Measurements from ENCODE around the gene LGR5. TPM values are rescaled to one million over a fixed set of nuclear protein-coding genes. Genes with fewer than 3 reads are reported as not detected.

The LGR5 gene
- total and polyA plus RNA-seq, 2 of the 13 experiments (the other 11 are each of a cell fraction or from before 2014, with no cell fraction given), result 37.0 to 121 TPM

DNA sequence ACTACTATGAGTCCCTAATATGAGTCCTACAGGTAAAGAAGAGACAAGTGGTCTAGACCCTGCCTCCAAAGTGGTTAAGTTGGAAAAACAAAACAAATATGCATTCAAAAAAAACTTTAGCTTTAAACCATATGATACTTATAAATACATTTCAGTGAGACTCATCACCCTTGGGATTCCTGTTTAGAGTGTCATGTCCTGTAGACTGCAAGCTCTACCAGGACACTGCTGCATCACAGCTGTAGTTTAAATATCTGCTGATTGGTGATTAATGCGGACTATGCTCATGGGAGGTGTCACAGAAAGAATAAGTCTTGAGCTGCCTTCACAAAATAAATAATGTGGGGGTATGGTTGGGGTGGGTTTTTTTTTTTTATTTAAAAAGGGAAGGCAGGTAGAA lies 8.8 kb upstream of the LGR5 start:
- H3K79me2 ChIP-seq (ENCODE audit: insufficient read depth, low read length), result no peaks in the 10 kb centered on the region
- TF ChIP-seq RFX1 (IDR thresholded peaks at IDR 0.05), result no peak
- no peak for TF ChIP-seq SP1 (IDR thresholded peaks at IDR 0.05)
- TF ChIP-seq SP1 (CRISPR knock-in tag; IDR thresholded peaks at IDR 0.05), result no peak
- TF ChIP-seq NR3C1 (CRISPR knock-in tag; IDR thresholded peaks at IDR 0.05), result no peak
- TF ChIP-seq RORA (CRISPR knock-in tag; IDR thresholded peaks at IDR 0.05), result no peak
- no peak for TF ChIP-seq ZNF274 (CRISPR knock-in tag; IDR thresholded peaks at IDR 0.05)
- H3K9ac ChIP-seq (ENCODE audit: insufficient read depth, low read depth, low read length), result no peak overlapping the region
- H3K4me2 ChIP-seq (ENCODE audit: low read depth, low read length), result no peak overlapping the region
- no peak overlapping the region for H3K27ac ChIP-seq (ENCODE audit: extremely low read length, insufficient read depth, low read length)
- H3K4me1 ChIP-seq (ENCODE audit: insufficient read depth, low read length), result peaks cover 16% of the 10 kb centered on the region; the same call in 1 of the 2 replicates
- intact Hi-C loops (cut with micrococcal nuclease; ENCODE audit: unreplicated experiment) (loop anchor here (10.0 kb wide), 1 partner anchor 276 kb away; the partner anchor contains the start of gene TSPAN8), in situ Hi-C loops (cut with HindIII; ENCODE audit: extremely low pct_ligation_motif_present, low pct_unique_long_range_greater_than_20kb) (no loop called here)
- DNase-seq (ENCODE audit: low spot score), result no peak
- no peaks in the 10 kb centered on the region for H4K20me1 ChIP-seq (ENCODE audit: insufficient read depth, low read length)
- no peak for FAIRE-seq
- ChIA-PET POLR2A (interaction anchor here (1.6 to 2.2 kb wide), 2 partner anchors 8 to 10 kb away, joined by 11 to 16 read pairs; no protein-coding TSS in a partner anchor), CTCF (ENCODE audit: low intra/inter-chr PET ratio, low total read pairs) (no interaction called here)
- H3K9me3 ChIP-seq (ENCODE audit: low read length), result peaks cover 10% of the 10 kb centered on the region
- 58% methylated on average over 1 of the region's 1 CpG for WGBS (ENCODE audit: low lambda C conversion rate)
- H3K36me3 ChIP-seq (replicated peaks in 1 of 2; ENCODE audit: control insufficient read depth in 1 of 2, insufficient read depth in 2 of 2, low read length in 2 of 2), result no peaks in the 10 kb centered on the region
- no TSS peak for BruUV-seq (replicated peaks)
- no peak overlapping the region for H3K4me3 ChIP-seq (replicated peaks in 1 of 3; ENCODE audit: insufficient read depth in 1 of 3, low read depth in 2 of 3, low read length in 3 of 3)
- ATAC-seq, result no peak; the same call in 2 of the 3 replicates
- H2AFZ ChIP-seq (ENCODE audit: low read length), result no peak overlapping the region
- H3K27me3 ChIP-seq (ENCODE audit: control insufficient read depth in 1 of 2, insufficient read depth in 2 of 2, low read length in 2 of 2), result no peaks in the 10 kb centered on the region

GRCh38 chr12:71431991-71432390 lies 7.6 kb upstream of the LGR5 start:
- Histone ChIP-seq H2AFZ (ENCODE audit: low read length) (no peak overlapping the region), H3K9me3 (ENCODE audit: low read length) (peaks cover 22% of the 10 kb centered on the region), H3K4me2 (ENCODE audit: low read depth, low read length) (no peak overlapping the region), H3K36me3 (replicated peaks in 1 of 2; ENCODE audit: control insufficient read depth in 1 of 2, insufficient read depth in 2 of 2, low read length in 2 of 2) (no peaks in the 10 kb centered on the region), H4K20me1 (ENCODE audit: insufficient read depth, low read length) (no peaks in the 10 kb centered on the region), H3K27ac (ENCODE audit: extremely low read length, insufficient read depth, low read length) (no peak overlapping the region), H3K4me1 (ENCODE audit: insufficient read depth, low read length) (peaks cover 19% of the 10 kb centered on the region), H3K9ac (ENCODE audit: insufficient read depth, low read depth, low read length) (no peak overlapping the region), H3K27me3 (ENCODE audit: control insufficient read depth in 1 of 2, insufficient read depth in 2 of 2, low read length in 2 of 2) (no peaks in the 10 kb centered on the region), H3K79me2 (ENCODE audit: insufficient read depth, low read length) (no peaks in the 10 kb centered on the region), H3K4me3 (replicated peaks in 1 of 3; ENCODE audit: insufficient read depth in 1 of 3, low read depth in 2 of 3, low read length in 3 of 3) (no peak overlapping the region)
- ATAC-seq, result no peak
- 72% methylated on average over 3 of the region's 3 CpGs for WGBS (ENCODE audit: low lambda C conversion rate)
- intact Hi-C loops (cut with micrococcal nuclease; ENCODE audit: unreplicated experiment), result loop anchor here (10.0 kb wide), 1 partner anchor 277 kb away; the partner anchor contains the start of gene TSPAN8
- BruUV-seq (replicated peaks), result no TSS peak
- FAIRE-seq, result no peak
- no peak for DNase-seq (ENCODE audit: low spot score)
- ChIA-PET POLR2A (no interaction called here), CTCF (ENCODE audit: low intra/inter-chr PET ratio, low total read pairs) (no interaction called here)
- in situ Hi-C loops (cut with HindIII; ENCODE audit: extremely low pct_ligation_motif_present, low pct_unique_long_range_greater_than_20kb), result no loop called here
- no peak for TF ChIP-seq TSC22D2 (CRISPR knock-in tag; IDR thresholded peaks at IDR 0.05; ENCODE audit: borderline replicate concordance)
- no peak for TF ChIP-seq NFYB (CRISPR knock-in tag; IDR thresholded peaks at IDR 0.05)
- TF ChIP-seq FIP1L1 (IDR thresholded peaks at IDR 0.05; ENCODE audit: borderline replicate concordance, insufficient read depth, low read depth, low read length), result no peak
- no peak for TF ChIP-seq ZNF563 (CRISPR knock-in tag; IDR thresholded peaks at IDR 0.05)
- TF ChIP-seq ZNF629 (CRISPR knock-in tag; conservative IDR thresholded peaks at IDR 0.05), result no peak
- TF ChIP-seq, protein P1, sequence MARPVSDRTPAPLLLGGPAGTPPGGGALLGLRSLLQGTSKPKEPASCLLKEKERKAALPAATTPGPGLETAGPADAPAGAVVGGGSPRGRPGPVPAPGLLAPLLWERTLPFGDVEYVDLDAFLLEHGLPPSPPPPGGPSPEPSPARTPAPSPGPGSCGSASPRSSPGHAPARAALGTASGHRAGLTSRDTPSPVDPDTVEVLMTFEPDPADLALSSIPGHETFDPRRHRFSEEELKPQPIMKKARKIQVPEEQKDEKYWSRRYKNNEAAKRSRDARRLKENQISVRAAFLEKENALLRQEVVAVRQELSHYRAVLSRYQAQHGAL (CRISPR knock-in tag; IDR thresholded peaks at IDR 0.05; ENCODE audit: not compliant biosample characterization), result no peak
- TF ChIP-seq, protein P2, sequence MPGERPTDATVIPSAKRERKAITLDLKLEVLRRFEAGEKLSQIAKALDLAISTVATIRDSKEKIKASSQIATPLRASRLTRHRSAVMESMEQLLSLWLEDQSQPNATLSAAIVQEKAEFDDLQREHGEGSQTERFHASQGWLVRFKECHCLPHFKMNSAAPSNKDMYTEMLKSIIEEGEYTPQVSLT (CRISPR knock-in tag; IDR thresholded peaks at IDR 0.05; ENCODE audit: borderline replicate concordance, low read depth), result no peak
- no peak for TF ChIP-seq ZMAT5 (CRISPR knock-in tag; IDR thresholded peaks at IDR 0.05; ENCODE audit: borderline replicate concordance, low read depth)
- no peak for TF ChIP-seq MYC (CRISPR knock-in tag; IDR thresholded peaks at IDR 0.05; ENCODE audit: borderline replicate concordance)
- no peak for TF ChIP-seq MLX (CRISPR knock-in tag; IDR thresholded peaks at IDR 0.05)
- no peak for TF ChIP-seq ZFP36L2 (CRISPR knock-in tag; IDR thresholded peaks at IDR 0.05)
